ENCODE data around the gene LSM5.
"Not testable (repeated sequence)": the region's sequence is repeated elsewhere in the genome, so short reads cannot be mapped to it uniquely, and the experiment has no call there.

DNA sequence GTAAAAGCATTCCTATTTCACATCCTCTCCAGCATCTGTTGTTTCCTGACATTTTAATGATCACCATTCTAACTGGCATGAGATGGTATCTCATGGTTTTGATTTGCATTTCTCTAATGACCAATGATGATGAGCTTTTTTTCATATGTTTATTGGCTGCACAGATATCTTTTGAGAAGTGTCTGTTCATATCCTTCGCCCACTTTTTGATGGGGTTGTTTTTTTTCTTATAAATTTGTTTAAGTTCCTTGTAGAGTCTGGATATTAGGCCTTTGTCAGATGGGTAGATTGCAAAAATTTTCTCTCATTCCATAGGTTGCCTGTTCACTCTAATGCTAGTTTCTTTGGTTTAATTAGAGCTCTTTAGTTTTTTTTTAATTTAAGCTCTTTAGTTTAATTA, 10.0 kb upstream of the LSM5 start:
- not testable (repeated sequence) for TF ChIP-seq POLR2A (IDR thresholded peaks at IDR 0.05)
- TF ChIP-seq, protein P1, sequence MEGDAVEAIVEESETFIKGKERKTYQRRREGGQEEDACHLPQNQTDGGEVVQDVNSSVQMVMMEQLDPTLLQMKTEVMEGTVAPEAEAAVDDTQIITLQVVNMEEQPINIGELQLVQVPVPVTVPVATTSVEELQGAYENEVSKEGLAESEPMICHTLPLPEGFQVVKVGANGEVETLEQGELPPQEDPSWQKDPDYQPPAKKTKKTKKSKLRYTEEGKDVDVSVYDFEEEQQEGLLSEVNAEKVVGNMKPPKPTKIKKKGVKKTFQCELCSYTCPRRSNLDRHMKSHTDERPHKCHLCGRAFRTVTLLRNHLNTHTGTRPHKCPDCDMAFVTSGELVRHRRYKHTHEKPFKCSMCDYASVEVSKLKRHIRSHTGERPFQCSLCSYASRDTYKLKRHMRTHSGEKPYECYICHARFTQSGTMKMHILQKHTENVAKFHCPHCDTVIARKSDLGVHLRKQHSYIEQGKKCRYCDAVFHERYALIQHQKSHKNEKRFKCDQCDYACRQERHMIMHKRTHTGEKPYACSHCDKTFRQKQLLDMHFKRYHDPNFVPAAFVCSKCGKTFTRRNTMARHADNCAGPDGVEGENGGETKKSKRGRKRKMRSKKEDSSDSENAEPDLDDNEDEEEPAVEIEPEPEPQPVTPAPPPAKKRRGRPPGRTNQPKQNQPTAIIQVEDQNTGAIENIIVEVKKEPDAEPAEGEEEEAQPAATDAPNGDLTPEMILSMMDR (IDR thresholded peaks at IDR 0.05): not testable (repeated sequence)

Measured in uterus (tissue), 2 donors.